Left lung (tissue), 10 donors: ENCODE measurements around the gene TRPM3. TPM values are rescaled to one million over a fixed set of nuclear protein-coding genes. Genes with fewer than 3 reads are reported as not detected.
A peak's percentile ranks its signal among the peaks of the same experiment; 100 is the strongest.

Experiments
- ATAC-seq: fragments of 200-7000 bp; cut with Tn5 transposase; one replicate; pipeline ENCODE4 v1.9.1; 2020; ENCODE audit warnings: moderate library complexity
- DNase-seq, 4 donors: peaks; one replicate each; pipeline ENCODE4 v3.0.0-alpha.2; 2013 to 2020
- H3K27ac ChIP-seq, 2 donors: fragments of 200-600 bp; sonication (generic) in 1 of 2; one replicate each; pipeline versions ENCODE4 v1.5.0 to v1.8.0; 2020 to 2021
- H3K27me3 ChIP-seq, 2 donors: fragments of 200-600 bp; sonication (generic) in 1 of 2; one replicate each; pipeline versions ENCODE4 v1.5.0 to v1.8.0; 2020 to 2021
- H3K36me3 ChIP-seq, 2 donors: fragments of 200-600 bp; sonication (generic) in 1 of 2; one replicate each; pipeline versions ENCODE4 v1.5.0 to v1.8.0; 2020 to 2021
- H3K4me1 ChIP-seq, 2 donors: fragments of 200-600 bp; one replicate each; pipeline ENCODE4 v1.8.0; 2021
- H3K4me3 ChIP-seq, 2 donors: fragments of 200-600 bp; sonication (generic) in 1 of 2; one replicate each; pipeline versions ENCODE4 v1.5.0 to v1.8.0; 2020 to 2021; ENCODE audit warnings: mild to moderate bottlenecking in 1 of 2
- H3K9me3 ChIP-seq, 2 donors: fragments of 200-600 bp; sonication (generic) in 1 of 2; one replicate each; pipeline versions ENCODE4 v1.5.0 to v1.8.0; 2020 to 2021
- CTCF ChIP-seq, 2 donors: fragments of 200-600 bp; sonication (generic) in 1 of 2; IDR thresholded peaks; one replicate each; pipeline versions ENCODE4 v1.5.0 to v1.8.0; 2021; ENCODE audit warnings: antibody characterized with exemption in 2 of 2
- intact Hi-C, 2 donors: fragments of 100-400 bp; cut with DNase I; formaldehyde crosslinking; loops; one replicate each; pipeline versions ENCODE4 v1.11.2 to v1.14.2; 2022
- polyA plus RNA-seq, 6 donors: library from polyadenylated mRNA; unstranded; fragments of 120-200 nt; gene quantifications; one replicate each; pipeline ENCODE4 v1.2.1, GENCODE V29; 2013; ENCODE audit not compliant: insufficient read length in 6 of 6
- total RNA-seq, 2 donors: library from RNA; stranded (reverse); fragmentation: NEBNext Ultra II Directional; extraction: Animal tissue kit (Norgen Biotek cat#: 25700); gene quantifications; one replicate each; pipeline ENCODE4 v1.2.1, GENCODE V29; 2021
- donor health status: DM: no; HTN: yes; CAD: no.
- donor health status: DM: no; HTN: no; CAD: no.

Gene TRPM3
- total and polyA plus RNA-seq, 8 donors, result 0.17 to 2.1 (median 1.2) TPM

- Histone ChIP-seq H3K9me3 (no peaks in the 10 kb centered on the region), H3K27me3 (no peaks in the 10 kb centered on the region), H3K4me1 (no peaks in the 10 kb centered on the region), H3K27ac (no peak overlapping the region), H3K4me3 (no peak overlapping the region), H3K36me3 (no peaks in the 10 kb centered on the region)
- DNase-seq (no peak), ATAC-seq (no peak)
- intact Hi-C loops, result no loop called here
- no peak for TF ChIP-seq CTCF (IDR thresholded peaks at IDR 0.05)
Measured at GRCh38 chr9:70911791-70912190, 209.6 kb downstream of the TRPM3 start.

GRCh38 chr9:70910598-70910997 lies 210.8 kb downstream of the TRPM3 start:
- H3K4me1 ChIP-seq, result no peaks in the 10 kb centered on the region
- H3K9me3 ChIP-seq, result no peaks in the 10 kb centered on the region
- H3K27ac ChIP-seq, result no peak overlapping the region
- H3K36me3 ChIP-seq, result no peaks in the 10 kb centered on the region
- H3K27me3 ChIP-seq, result no peaks in the 10 kb centered on the region
- TF ChIP-seq CTCF (IDR thresholded peaks at IDR 0.05), result no peak
- no peak for DNase-seq
- intact Hi-C loops, result no loop called here
- no peak for ATAC-seq
- no peak overlapping the region for H3K4me3 ChIP-seq

- Histone ChIP-seq H3K27ac (no peak overlapping the region), H3K4me1 (no peaks in the 10 kb centered on the region), H3K27me3 (no peaks in the 10 kb centered on the region), H3K4me3 (no peak overlapping the region), H3K9me3 (no peaks in the 10 kb centered on the region), H3K36me3 (no peaks in the 10 kb centered on the region)
- DNase-seq (no peak), ATAC-seq (peak; percentile 69)
- no peak for TF ChIP-seq CTCF (IDR thresholded peaks at IDR 0.05)
- intact Hi-C loops, result no loop called here
Measured at GRCh38 chr9:70902692-70903131, 218.7 kb downstream of the TRPM3 start.

GRCh38 chr9:70902171-70902570 lies 219.2 kb downstream of the TRPM3 start:
- Histone ChIP-seq H3K4me1 (no peaks in the 10 kb centered on the region), H3K9me3 (no peaks in the 10 kb centered on the region), H3K36me3 (no peaks in the 10 kb centered on the region), H3K4me3 (no peak overlapping the region), H3K27ac (no peak overlapping the region), H3K27me3 (no peaks in the 10 kb centered on the region)
- TF ChIP-seq CTCF (IDR thresholded peaks at IDR 0.05), result no peak
- intact Hi-C loops, result no loop called here
- no peak for DNase-seq
- no peak for ATAC-seq

GRCh38 chr9:70901746-70902145 lies 219.7 kb downstream of the TRPM3 start:
- no peak for TF ChIP-seq CTCF (IDR thresholded peaks at IDR 0.05)
- ATAC-seq, result no peak

More at GRCh38 chr9:70901746-70902145, 219.7 kb downstream of the TRPM3 start:
- H3K27ac ChIP-seq, result no peak overlapping the region
- no peak overlapping the region for H3K4me3 ChIP-seq
- no peaks in the 10 kb centered on the region for H3K9me3 ChIP-seq
- intact Hi-C loops, result no loop called here
- no peaks in the 10 kb centered on the region for H3K36me3 ChIP-seq
- H3K27me3 ChIP-seq, result no peaks in the 10 kb centered on the region
- no peak for DNase-seq
- no peaks in the 10 kb centered on the region for H3K4me1 ChIP-seq
